Gastroesophageal sphincter (tissue), 3 donors: ENCODE measurements around the gene UCK1.

Experiments used
- POLR2A ChIP-seq, 2 donors: fragments of 450-650 bp; IDR thresholded peaks; one replicate each; pipeline ENCODE4 v1.6.1; 2017; ENCODE audit warnings: antibody characterized with exemption in 2 of 2, mild to moderate bottlenecking in 2 of 2, moderate library complexity in 1 of 2
- TF ChIP-seq, protein P1 (sequence below), 4 experiments: fragments of 200-600 bp in 2 of 4; fragments of 450-650 bp in 2 of 4; sonication (generic) in 1 of 4; IDR thresholded peaks; one replicate each; pipeline ENCODE4 v1.5.1; 2017 to 2019; ENCODE audit warnings: antibody characterized with exemption in 4 of 4, mild to moderate bottlenecking in 2 of 4, moderate library complexity in 2 of 4

GRCh38 chr9:131484560-131485185 is 46.4 kb downstream of the UCK1 start:
- TF ChIP-seq, protein P1, sequence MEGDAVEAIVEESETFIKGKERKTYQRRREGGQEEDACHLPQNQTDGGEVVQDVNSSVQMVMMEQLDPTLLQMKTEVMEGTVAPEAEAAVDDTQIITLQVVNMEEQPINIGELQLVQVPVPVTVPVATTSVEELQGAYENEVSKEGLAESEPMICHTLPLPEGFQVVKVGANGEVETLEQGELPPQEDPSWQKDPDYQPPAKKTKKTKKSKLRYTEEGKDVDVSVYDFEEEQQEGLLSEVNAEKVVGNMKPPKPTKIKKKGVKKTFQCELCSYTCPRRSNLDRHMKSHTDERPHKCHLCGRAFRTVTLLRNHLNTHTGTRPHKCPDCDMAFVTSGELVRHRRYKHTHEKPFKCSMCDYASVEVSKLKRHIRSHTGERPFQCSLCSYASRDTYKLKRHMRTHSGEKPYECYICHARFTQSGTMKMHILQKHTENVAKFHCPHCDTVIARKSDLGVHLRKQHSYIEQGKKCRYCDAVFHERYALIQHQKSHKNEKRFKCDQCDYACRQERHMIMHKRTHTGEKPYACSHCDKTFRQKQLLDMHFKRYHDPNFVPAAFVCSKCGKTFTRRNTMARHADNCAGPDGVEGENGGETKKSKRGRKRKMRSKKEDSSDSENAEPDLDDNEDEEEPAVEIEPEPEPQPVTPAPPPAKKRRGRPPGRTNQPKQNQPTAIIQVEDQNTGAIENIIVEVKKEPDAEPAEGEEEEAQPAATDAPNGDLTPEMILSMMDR (IDR thresholded peaks at IDR 0.05), result no peak
- TF ChIP-seq POLR2A (IDR thresholded peaks at IDR 0.05), result no peak
